Erythroblast (primary cell): ENCODE measurements around the gene IL15.

Experiments
- GATA1 ChIP-seq: IDR thresholded peaks from 2 replicates; pipeline ENCODE4 v1.6.1; 2011; ENCODE audit warnings: low read depth, mild to moderate bottlenecking, control low read depth, low read length, moderate library complexity
- POLR2A ChIP-seq: IDR thresholded peaks from 2 replicates; pipeline ENCODE4 v1.6.1; 2011; ENCODE audit warnings: mild to moderate bottlenecking, low read length

DNA sequence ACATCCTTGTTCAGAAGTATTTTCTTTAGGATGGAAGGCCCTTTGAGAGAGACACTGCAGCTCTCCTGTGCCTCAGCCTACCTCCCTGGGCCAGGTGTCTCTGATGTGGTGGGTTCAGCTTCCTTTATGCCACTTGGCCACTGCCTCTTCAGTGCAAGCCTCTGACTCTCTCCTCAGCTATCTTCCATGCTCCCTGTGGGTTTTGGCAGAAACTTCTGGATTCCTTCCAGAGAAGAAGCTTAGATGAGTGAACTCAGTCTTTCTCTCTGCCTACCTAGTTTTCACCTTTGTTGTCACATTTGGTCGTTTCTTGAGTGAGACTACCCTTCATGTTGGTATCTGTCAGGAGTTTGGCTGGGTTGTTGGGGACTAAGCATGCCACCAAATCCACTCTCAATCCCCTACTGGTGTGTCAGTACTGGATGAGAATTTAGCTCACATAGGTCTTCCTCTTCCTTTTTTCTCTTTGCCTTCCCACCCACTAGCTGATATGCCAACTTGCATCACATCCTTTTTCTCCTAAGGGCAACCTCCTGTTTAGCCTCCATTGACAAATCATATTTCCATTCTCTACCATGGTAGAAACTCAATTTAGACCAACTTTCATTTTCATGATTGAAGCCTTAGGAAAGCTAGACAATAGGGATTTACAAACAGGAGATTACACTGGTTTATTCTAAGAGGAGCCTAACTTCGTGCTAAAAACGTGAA is 32.0 kb downstream of the IL15 start:
- TF ChIP-seq POLR2A (no peak), GATA1 (no peak)
